ENCODE results near the gene PIGK. TPM values are rescaled to one million over a fixed set of nuclear protein-coding genes. Genes with fewer than 3 reads are reported as not detected.

Gene PIGK
- total and polyA plus RNA-seq, 2 experiments from 2014 or later: 60.0 to 79.2 TPM

GRCh38 chr1:77047575-77047974 lies 171.7 kb downstream of the PIGK start:
- TF ChIP-seq EZH2phosphoT487 (IDR thresholded peaks at IDR 0.05; ENCODE audit: insufficient read depth, low read depth) (no peak), EZH2 (IDR thresholded peaks at IDR 0.05; ENCODE audit: insufficient read depth, poor library complexity, severe bottlenecking) (no peak)
- Histone ChIP-seq H4K20me1 (ENCODE audit: insufficient read depth) (no peaks in the 10 kb centered on the region), H3K4me1 (ENCODE audit: insufficient read depth) (no peaks in the 10 kb centered on the region), H3K4me3 (no peak overlapping the region), H3K27me3 (replicated peaks; ENCODE audit: insufficient read depth) (no peaks in the 10 kb centered on the region), H3F3A (ENCODE audit: insufficient read depth) (no peaks in the 10 kb centered on the region), H3K9me3 (ENCODE audit: low read depth) (no peaks in the 10 kb centered on the region), H2AFZ (no peak overlapping the region), H3K79me2 (ENCODE audit: insufficient read depth) (no peaks in the 10 kb centered on the region), H3K36me3 (ENCODE audit: low read depth) (no peaks in the 10 kb centered on the region), H3K9ac (no peak overlapping the region), H3K9me2 (ENCODE audit: insufficient read depth) (no peaks in the 10 kb centered on the region), H3K4me2 (ENCODE audit: unreplicated experiment) (no peak overlapping the region), H3K27ac (no peak overlapping the region)
- no peak for DNase-seq
- 100% methylated on average over 1 of the region's 1 CpG for WGBS, 2 experiments (ENCODE audit: low coverage in 1 of 2, low lambda C conversion rate in 2 of 2, missing lambda C conversion rate in 2 of 2)
- in situ Hi-C loops (cut with MboI): no loop called here

- H3F3A ChIP-seq (ENCODE audit: insufficient read depth): peaks cover 8% of the 10 kb centered on the region
- H3K4me2 ChIP-seq (ENCODE audit: unreplicated experiment): no peak overlapping the region
- peak; percentile 58 for DNase-seq
- no peaks in the 10 kb centered on the region for H3K9me2 ChIP-seq (ENCODE audit: insufficient read depth)
- TF ChIP-seq EZH2 (IDR thresholded peaks at IDR 0.05; ENCODE audit: insufficient read depth, poor library complexity, severe bottlenecking): no peak
- no peak for TF ChIP-seq EZH2phosphoT487 (IDR thresholded peaks at IDR 0.05; ENCODE audit: insufficient read depth, low read depth)
- WGBS, 2 experiments (ENCODE audit: low coverage in 1 of 2, low lambda C conversion rate in 2 of 2, missing lambda C conversion rate in 2 of 2): 84 to 89% methylated on average over 20 of the region's 20 CpGs
- H3K27me3 ChIP-seq (replicated peaks; ENCODE audit: insufficient read depth): no peaks in the 10 kb centered on the region
- H3K36me3 ChIP-seq (ENCODE audit: low read depth): no peaks in the 10 kb centered on the region
- H3K9me3 ChIP-seq (ENCODE audit: low read depth): no peaks in the 10 kb centered on the region
- H3K9ac ChIP-seq: no peak overlapping the region
- no peak overlapping the region for H3K27ac ChIP-seq
- no peaks in the 10 kb centered on the region for H4K20me1 ChIP-seq (ENCODE audit: insufficient read depth)
- in situ Hi-C loops (cut with MboI): no loop called here
- no peaks in the 10 kb centered on the region for H3K79me2 ChIP-seq (ENCODE audit: insufficient read depth)
- H2AFZ ChIP-seq: no peak overlapping the region
- H3K4me1 ChIP-seq (ENCODE audit: insufficient read depth): peaks cover 8% of the 10 kb centered on the region
- H3K4me3 ChIP-seq: no peak overlapping the region
Measured at GRCh38 chr1:77044133-77044849, 174.9 kb downstream of the PIGK start.

- 78 to 80% methylated on average over 3 of the region's 3 CpGs for WGBS, 2 experiments (ENCODE audit: low coverage in 1 of 2, low lambda C conversion rate in 2 of 2, missing lambda C conversion rate in 2 of 2)
- Histone ChIP-seq H3K4me1 (ENCODE audit: insufficient read depth) (peaks cover 27% of the 10 kb centered on the region), H3K79me2 (ENCODE audit: insufficient read depth) (no peaks in the 10 kb centered on the region), H3K9me3 (ENCODE audit: low read depth) (no peaks in the 10 kb centered on the region), H2AFZ (no peak overlapping the region), H4K20me1 (ENCODE audit: insufficient read depth) (no peaks in the 10 kb centered on the region), H3K9ac (no peak overlapping the region), H3K27ac (no peak overlapping the region), H3K36me3 (ENCODE audit: low read depth) (no peaks in the 10 kb centered on the region), H3K27me3 (replicated peaks; ENCODE audit: insufficient read depth) (no peaks in the 10 kb centered on the region), H3K4me3 (no peak overlapping the region), H3F3A (ENCODE audit: insufficient read depth) (peaks cover 25% of the 10 kb centered on the region), H3K9me2 (ENCODE audit: insufficient read depth) (no peaks in the 10 kb centered on the region), H3K4me2 (ENCODE audit: unreplicated experiment) (no peak overlapping the region)
- in situ Hi-C loops (cut with MboI): no loop called here
- TF ChIP-seq EZH2 (IDR thresholded peaks at IDR 0.05; ENCODE audit: insufficient read depth, poor library complexity, severe bottlenecking) (no peak), EZH2phosphoT487 (IDR thresholded peaks at IDR 0.05; ENCODE audit: insufficient read depth, low read depth) (no peak)
- DNase-seq: no peak
Measured at GRCh38 chr1:77040826-77041225, 178.4 kb downstream of the PIGK start.

- no peaks in the 10 kb centered on the region for H3K9me3 ChIP-seq (ENCODE audit: low read depth)
- DNase-seq: peak; percentile 98
- in situ Hi-C loops (cut with MboI): no loop called here
- no peak overlapping the region for H3K4me3 ChIP-seq
- peak overlapping the region; percentile 56 for H3K4me2 ChIP-seq (ENCODE audit: unreplicated experiment)
- H3K4me1 ChIP-seq (ENCODE audit: insufficient read depth): peaks cover 27% of the 10 kb centered on the region
- TF ChIP-seq EZH2 (IDR thresholded peaks at IDR 0.05; ENCODE audit: insufficient read depth, poor library complexity, severe bottlenecking) (no peak), EZH2phosphoT487 (IDR thresholded peaks at IDR 0.05; ENCODE audit: insufficient read depth, low read depth) (no peak)
- peaks cover 25% of the 10 kb centered on the region for H3F3A ChIP-seq (ENCODE audit: insufficient read depth)
- no peaks in the 10 kb centered on the region for H3K27me3 ChIP-seq (replicated peaks; ENCODE audit: insufficient read depth)
- WGBS, 2 experiments (ENCODE audit: low coverage in 1 of 2, low lambda C conversion rate in 2 of 2, missing lambda C conversion rate in 2 of 2): 21 to 28% methylated on average over 8 of the region's 8 CpGs
- H2AFZ ChIP-seq: no peak overlapping the region; the same call in 1 of the 2 replicates
- H3K79me2 ChIP-seq (ENCODE audit: insufficient read depth): no peaks in the 10 kb centered on the region
- H4K20me1 ChIP-seq (ENCODE audit: insufficient read depth): no peaks in the 10 kb centered on the region
- H3K27ac ChIP-seq: peak overlapping the region; percentile 75
- no peaks in the 10 kb centered on the region for H3K9me2 ChIP-seq (ENCODE audit: insufficient read depth)
- H3K9ac ChIP-seq: 0 out of 2 replicates have a peak overlapping the region, but pooled peaks have one; percentile 15
- H3K36me3 ChIP-seq (ENCODE audit: low read depth): no peaks in the 10 kb centered on the region
Measured at GRCh38 chr1:77039739-77040138, 179.5 kb downstream of the PIGK start.

Measured in GM23248 (cell line).